Osteocyte (in vitro differentiated cells): Measurements from ENCODE around the gene CDSN. TPM values are rescaled to one million over a fixed set of nuclear protein-coding genes. Genes with fewer than 3 reads are reported as not detected.
A peak's percentile ranks its signal among the peaks of the same experiment; 100 is the strongest.

Experiments used
- DNase-seq: peaks from one replicate; pipeline ENCODE4 v3.0.0; 2021; ENCODE audit warnings: mixed read lengths; ENCODE audit not compliant: unreplicated experiment; ENCODE audit errors: extremely low spot score
- H3K27ac Mint-ChIP-seq: one replicate; pipeline ENCODE4 v1.8.0; 2021; ENCODE audit warnings: mild to moderate bottlenecking, mixed read lengths; ENCODE audit not compliant: unreplicated experiment
- H3K27me3 Mint-ChIP-seq: one replicate; pipeline ENCODE4 v1.8.0; 2021; ENCODE audit warnings: mixed read lengths; ENCODE audit not compliant: unreplicated experiment
- H3K36me3 Mint-ChIP-seq: one replicate; pipeline ENCODE4 v1.8.0; 2021; ENCODE audit warnings: mixed read lengths; ENCODE audit not compliant: unreplicated experiment
- H3K4me1 Mint-ChIP-seq: one replicate; pipeline ENCODE4 v1.8.0; 2021; ENCODE audit warnings: mixed read lengths; ENCODE audit not compliant: unreplicated experiment
- H3K4me3 Mint-ChIP-seq: one replicate; pipeline ENCODE4 v1.8.0; 2021; ENCODE audit warnings: mild to moderate bottlenecking, moderate library complexity, mixed read lengths; ENCODE audit not compliant: unreplicated experiment
- H3K9me3 Mint-ChIP-seq: one replicate; pipeline ENCODE4 v1.8.0; 2021; ENCODE audit warnings: mixed read lengths; ENCODE audit not compliant: unreplicated experiment
- CTCF ChIP-seq: fragments of 200-600 bp; sonication (generic); IDR thresholded peaks from 2 replicates; pipeline ENCODE4 v1.5.0; 2021; ENCODE audit warnings: antibody characterized with exemption, mild to moderate bottlenecking, moderate library complexity
- total RNA-seq: library from RNA; stranded (reverse); gene quantifications from 2 replicates; pipeline ENCODE4 v1.2.1, GENCODE V29; 2021

Gene CDSN
- total RNA-seq, 1 donor from 2014 or later: not detected

GRCh38 chr6:31143148-31143547, 22.9 kb upstream of the CDSN start:
- Mint-ChIP-seq H3K4me1 (peaks cover 26% of the 10 kb centered on the region), H3K27me3 (no peaks in the 10 kb centered on the region), H3K36me3 (peaks cover 8% of the 10 kb centered on the region), H3K4me3 (no peak overlapping the region), H3K9me3 (no peaks in the 10 kb centered on the region), H3K27ac (no peak overlapping the region)
- no peak for DNase-seq
- no peak for TF ChIP-seq CTCF

DNA sequence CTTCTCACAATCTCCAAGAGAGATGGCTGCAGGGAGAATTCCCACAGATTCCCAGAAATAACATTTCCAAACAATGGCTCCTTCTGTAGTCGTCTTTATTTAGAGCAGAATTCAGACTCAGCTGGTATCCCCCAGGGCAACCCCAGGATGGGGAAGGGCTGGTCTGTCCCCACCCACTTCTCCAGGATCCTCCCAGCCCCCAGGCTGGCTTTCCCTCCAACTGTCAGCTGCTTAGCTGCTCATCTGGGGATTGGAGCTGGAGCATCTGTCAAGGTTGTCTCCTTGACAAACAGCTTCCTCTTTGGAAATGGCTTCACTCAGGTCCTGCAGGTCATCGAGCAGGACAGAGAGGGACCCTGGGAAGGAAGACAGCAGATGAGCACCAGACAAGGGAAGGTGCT, 22.1 kb upstream of the CDSN start:
- Mint-ChIP-seq H3K4me3 (no peak overlapping the region), H3K9me3 (no peaks in the 10 kb centered on the region), H3K27ac (peak overlapping the region; percentile 49), H3K36me3 (peaks cover 8% of the 10 kb centered on the region), H3K27me3 (no peaks in the 10 kb centered on the region), H3K4me1 (peaks cover 30% of the 10 kb centered on the region)
- DNase-seq: no peak
- TF ChIP-seq CTCF: no peak

- no peak for TF ChIP-seq CTCF
- H3K4me3 Mint-ChIP-seq: no peak overlapping the region
- no peak overlapping the region for H3K27ac Mint-ChIP-seq
- H3K9me3 Mint-ChIP-seq: no peaks in the 10 kb centered on the region
- peaks cover 8% of the 10 kb centered on the region for H3K36me3 Mint-ChIP-seq
- H3K27me3 Mint-ChIP-seq: no peaks in the 10 kb centered on the region
- peaks cover 30% of the 10 kb centered on the region for H3K4me1 Mint-ChIP-seq
- no peak for DNase-seq
Measured at GRCh38 chr6:31140643-31141042, 20.4 kb upstream of the CDSN start.

- Mint-ChIP-seq H3K27ac (no peak overlapping the region), H3K4me1 (peaks cover 30% of the 10 kb centered on the region), H3K27me3 (no peaks in the 10 kb centered on the region), H3K9me3 (no peaks in the 10 kb centered on the region), H3K36me3 (peaks cover 2% of the 10 kb centered on the region), H3K4me3 (no peak overlapping the region)
- TF ChIP-seq CTCF: no peak
- no peak for DNase-seq
Measured at GRCh38 chr6:31139599-31139998, 19.4 kb upstream of the CDSN start.

- DNase-seq: no peak
- H3K4me1 Mint-ChIP-seq: peaks cover 30% of the 10 kb centered on the region
- H3K4me3 Mint-ChIP-seq: no peak within 1 kb of the TSS
- no peak within 1 kb of the TSS for H3K27ac Mint-ChIP-seq
- peaks cover 2% of the 10 kb centered on the region for H3K36me3 Mint-ChIP-seq
- TF ChIP-seq CTCF: no peak
- H3K27me3 Mint-ChIP-seq: no peaks in the 10 kb centered on the region
- H3K9me3 Mint-ChIP-seq: no peaks in the 10 kb centered on the region
Measured at GRCh38 chr6:31138982-31139381, 18.7 kb upstream of the CDSN start, which contains the start of gene PSORS1C2. PSORS1C2 (minus strand) TSS chr6:31139066; CDS start chr6:31139026, 40 bp downstream.
